H1 (cell line): Measurements from ENCODE around the gene LBH. TPM values are rescaled to one million over a fixed set of nuclear protein-coding genes. Genes with fewer than 3 reads are reported as not detected.

Source experiments
- CTCF ChIA-PET: fragments of 300-600 bp; sonication (Branson Sonifier 250); formaldehyde crosslinking; loops from one replicate; lab custom pipeline; 2021; ENCODE audit not compliant: partially characterized antibody; lab: Charles Lee
- POLR2A ChIA-PET: fragments of 300-600 bp; sonication (Branson Sonifier 250); formaldehyde crosslinking; loops from one replicate; lab custom pipeline; 2021; ENCODE audit warnings: inconsistent platforms; ENCODE audit not compliant: partially characterized antibody; lab: Charles Lee
- DNase-seq, 2 experiments: peaks; one replicate each; pipeline versions ENCODE4 v3.0.0 to v3.0.0-alpha.2; 2010 to 2022; ENCODE audit warnings: low spot score in 2 of 2, low read depth in 1 of 2, mixed read lengths in 1 of 2
- FAIRE-seq: peaks from 2 replicates; lab custom pipeline; 2011; peaks lifted over from hg19 to GRCh38; lab: Jason Lieb, UNC
- H2AFZ ChIP-seq: 2 replicates; pipeline ENCODE4 v1.8.1; 2012; ENCODE audit warnings: low read length, inconsistent platforms
- H2AK5ac ChIP-seq: 2 replicates; pipeline ENCODE4 v1.6.1; 2013; ENCODE audit warnings: low read depth, low read length
- H2BK120ac ChIP-seq: replicated peaks from 2 replicates; pipeline ENCODE3; 2013; ENCODE audit warnings: low read depth, low read length, inconsistent platforms
- H2BK12ac ChIP-seq: 2 replicates; pipeline ENCODE4 v1.6.1; 2013; ENCODE audit warnings: low read depth, low read length
- H2BK15ac ChIP-seq: 2 replicates; pipeline ENCODE4 v1.6.1; 2013; ENCODE audit warnings: low read length
- H2BK20ac ChIP-seq: 2 replicates; pipeline ENCODE4 v1.6.1; 2013; ENCODE audit warnings: low read length
- H2BK5ac ChIP-seq: 2 replicates; pipeline ENCODE4 v1.6.1; 2013; ENCODE audit warnings: low read depth, low read length
- H3K14ac ChIP-seq: 2 replicates; pipeline ENCODE4 v1.6.1; 2013; ENCODE audit warnings: inconsistent platforms; ENCODE audit not compliant: insufficient read length
- H3K18ac ChIP-seq: 2 replicates; pipeline ENCODE4 v1.6.1; 2013; ENCODE audit warnings: low read length; ENCODE audit errors: extremely low read depth
- H3K23ac ChIP-seq: 2 replicates; pipeline ENCODE4 v1.6.1; 2013; ENCODE audit warnings: inconsistent platforms; ENCODE audit not compliant: insufficient read length
- H3K23me2 ChIP-seq: 2 replicates; pipeline ENCODE4 v1.6.1; 2013; ENCODE audit warnings: low read depth, low read length
- H3K27ac ChIP-seq: 2 replicates; pipeline ENCODE4 v1.6.1; 2011; ENCODE audit warnings: low read depth, low read length, inconsistent platforms
- H3K27me3 ChIP-seq, 4 experiments: replicated peaks in 1 of 4; 1 replicate in 1 of 4; 2 replicates in 3 of 4; pipeline versions ENCODE4 v1.6.1 to v1.8.1; 2011 to 2013; ENCODE audit warnings: low read length in 3 of 4, mild to moderate bottlenecking in 3 of 4, inconsistent platforms in 2 of 4, mixed read lengths in 2 of 4, moderate library complexity in 1 of 4; ENCODE audit not compliant: control insufficient read depth in 3 of 4, insufficient read depth in 3 of 4; ENCODE audit errors: extremely low read depth in 1 of 4
- H3K36me3 ChIP-seq, 4 experiments: 2 replicates each; pipeline versions ENCODE4 v1.6.1 to v1.8.1; 2011 to 2013; ENCODE audit warnings: mild to moderate bottlenecking in 4 of 4, low read length in 3 of 4, moderate library complexity in 2 of 4, control low read depth in 1 of 4, inconsistent platforms in 1 of 4; ENCODE audit not compliant: insufficient read depth in 4 of 4, control insufficient read depth in 2 of 4
- H3K4ac ChIP-seq: replicated peaks from 2 replicates; pipeline ENCODE3; 2013; ENCODE audit warnings: low read length, low read depth, mixed read lengths, inconsistent platforms; ENCODE audit not compliant: insufficient read length
- H3K4me1 ChIP-seq, 4 experiments: replicated peaks in 1 of 4; 1 replicate in 1 of 4; 2 replicates in 3 of 4; pipeline versions ENCODE4 v1.6.1 to v1.8.1; 2011 to 2013; ENCODE audit warnings: low read length in 3 of 4, inconsistent platforms in 2 of 4, mixed read lengths in 1 of 4; ENCODE audit not compliant: insufficient read depth in 4 of 4, control insufficient read depth in 3 of 4
- H3K4me2 ChIP-seq, 2 experiments: 2 replicates each; pipeline versions ENCODE4 v1.6.1 to v1.8.1; 2011 to 2013; ENCODE audit warnings: low read depth in 2 of 2, low read length in 2 of 2, control low read depth in 1 of 2, inconsistent platforms in 1 of 2, mild to moderate bottlenecking in 1 of 2; ENCODE audit not compliant: insufficient read depth in 1 of 2
- H3K4me3 ChIP-seq, 4 experiments: fragments of 200-600, 300-600 bp in 1 of 4; sonication (generic), shearing (Covaris generic), sonication (Bioruptor Twin) in 1 of 4; 2 replicates each; pipeline versions ENCODE4 v1.5.1 to v1.8.1; 2011 to 2016; ENCODE audit warnings: low read length in 4 of 4, low read depth in 3 of 4, control low read depth in 2 of 4, inconsistent platforms in 2 of 4, mild to moderate bottlenecking in 2 of 4, mixed read lengths in 1 of 4, moderate library complexity in 1 of 4; ENCODE audit not compliant: insufficient read depth in 2 of 4; ENCODE audit errors: extremely low read depth in 1 of 4
- H3K56ac ChIP-seq: replicated peaks from 2 replicates; pipeline ENCODE3; 2013; ENCODE audit warnings: low read depth, mild to moderate bottlenecking, mixed read lengths, low read length, inconsistent platforms; ENCODE audit not compliant: insufficient read length
- H3K79me1 ChIP-seq: 2 replicates; pipeline ENCODE4 v1.6.1; 2013; ENCODE audit warnings: low read depth, low read length, control low read depth
- H3K79me2 ChIP-seq, 2 experiments: 2 replicates each; pipeline versions ENCODE4 v1.6.1 to v1.8.1; 2012 to 2013; ENCODE audit warnings: low read length in 2 of 2, mild to moderate bottlenecking in 2 of 2, inconsistent platforms in 1 of 2; ENCODE audit not compliant: insufficient read depth in 2 of 2, control insufficient read depth in 1 of 2
- H3K9ac ChIP-seq, 4 experiments: replicated peaks in 1 of 4; 1 replicate in 1 of 4; 2 replicates in 3 of 4; pipeline versions ENCODE4 v1.6.1 to v1.8.1; 2011 to 2013; ENCODE audit warnings: low read depth in 3 of 4, low read length in 3 of 4, control low read depth in 2 of 4, mild to moderate bottlenecking in 2 of 4, moderate library complexity in 2 of 4, inconsistent platforms in 1 of 4; ENCODE audit errors: extremely low read depth in 1 of 4
- H3K9me3 ChIP-seq, 2 experiments: 2 replicates each; pipeline versions ENCODE4 v1.6.1 to v1.8.1; 2012 to 2013; ENCODE audit warnings: mild to moderate bottlenecking in 2 of 2, moderate library complexity in 2 of 2, control low read depth in 1 of 2, inconsistent platforms in 1 of 2, low read depth in 1 of 2, low read length in 1 of 2, mixed read lengths in 1 of 2; ENCODE audit not compliant: insufficient read depth in 2 of 2
- H4K20me1 ChIP-seq, 2 experiments: replicated peaks in 1 of 2; 2 replicates each; pipeline versions ENCODE3 to v1.8.1; 2011 to 2013; ENCODE audit warnings: inconsistent platforms in 2 of 2, low read length in 2 of 2, mild to moderate bottlenecking in 1 of 2; ENCODE audit not compliant: insufficient read depth in 2 of 2, control insufficient read depth in 1 of 2
- H4K5ac ChIP-seq: 2 replicates; pipeline ENCODE4 v1.6.1; 2013; ENCODE audit warnings: low read length, low read depth, mixed read lengths, inconsistent platforms; ENCODE audit not compliant: insufficient read length
- H4K8ac ChIP-seq: 2 replicates; pipeline ENCODE4 v1.8.0; 2013; ENCODE audit warnings: mild to moderate bottlenecking, moderate library complexity, low read length, inconsistent platforms; ENCODE audit not compliant: insufficient read depth; ENCODE audit errors: extremely low read depth
- H4K91ac ChIP-seq: replicated peaks from 2 replicates; pipeline ENCODE3; 2013; ENCODE audit warnings: low read length, mixed read lengths, inconsistent platforms; ENCODE audit not compliant: insufficient read length
- GABPA ChIP-seq: IDR thresholded peaks from 2 replicates; pipeline ENCODE4 v1.6.1; 2011; ENCODE audit warnings: mild to moderate bottlenecking, low read length, moderate library complexity, borderline replicate concordance; ENCODE audit not compliant: insufficient read depth
- WGBS, 2 experiments: shearing (Covaris generic) in 1 of 2; methylation state at CpG; one replicate each; pipeline versions ENCODE4 v1.1.6 to v1.1.7; 2013 to 2015; ENCODE audit warnings: low lambda C conversion rate in 2 of 2, mixed read lengths in 2 of 2, inconsistent platforms in 1 of 2, low coverage in 1 of 2, missing lambda C conversion rate in 1 of 2; ENCODE audit not compliant: insufficient replicate concordance in 2 of 2, insufficient coverage in 1 of 2, insufficient read length in 1 of 2; ENCODE audit errors: extremely low coverage in 1 of 2, missing lambda C conversion rate in 1 of 2; 5-methylcytosine and 5-hydroxymethylcytosine counted together
- polyA plus RNA-seq, 7 experiments: library from polyadenylated mRNA; depleted of rRNA in 3 of 7; stranded (reverse) in 5 of 7; unstranded in 2 of 7; fragments of >200 nt in 5 of 7; fragments of 200-250 nt in 2 of 7; gene quantifications; 1 replicate in 5 of 7; 2 replicates in 1 of 7; 4 replicates in 1 of 7; pipeline versions ENCODE4 v1.2.1 to v1.2.3, GENCODE V29; 2011 to 2013; ENCODE audit warnings: missing spikeins in 2 of 7, mixed read lengths in 2 of 7
- total RNA-seq: library from RNA; stranded (reverse); fragmentation: NEBNext Ultra II Directional; extraction: Animal tissue kit (Norgen Biotek cat#: 25700); gene quantifications from 2 replicates; pipeline ENCODE4 v1.2.1, GENCODE V29; 2021

LBH gene
- total and polyA plus RNA-seq, 2 of the 8 experiments (the other 6 are each of a cell fraction or from before 2014, with no cell fraction given): 25.7 to 34.5 TPM

DNA sequence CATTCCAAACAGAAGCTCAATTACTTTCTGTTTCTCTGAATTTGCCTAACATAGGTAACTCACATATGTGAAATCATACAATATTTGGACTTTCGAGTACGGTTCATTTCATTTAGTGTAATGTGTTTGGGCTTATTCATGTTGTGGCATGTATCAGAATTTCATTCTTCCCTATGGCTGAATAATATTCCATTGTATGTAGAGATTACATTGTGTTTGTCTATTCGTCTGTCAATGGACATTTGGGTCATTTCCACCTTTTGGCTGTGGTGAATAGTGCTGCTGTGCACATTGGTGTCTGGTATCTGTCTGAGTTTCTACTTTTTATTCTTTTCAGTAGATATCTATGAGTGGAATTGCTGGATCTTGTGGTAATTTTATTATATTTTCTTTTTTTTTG, 43.9 kb downstream of the LBH start:
- H3K4ac ChIP-seq: no peak overlapping the region
- no peaks in the 10 kb centered on the region for H3K4me1 ChIP-seq
- POLR2A ChIA-PET: no interaction called here
- H3K27me3 ChIP-seq: no peaks in the 10 kb centered on the region
- no peak overlapping the region for H3K56ac ChIP-seq
- H4K20me1 ChIP-seq: no peaks in the 10 kb centered on the region
- FAIRE-seq (no peak), DNase-seq (no peak)
- no peaks in the 10 kb centered on the region for H3K23me2 ChIP-seq
- no peaks in the 10 kb centered on the region for H3K9me3 ChIP-seq
- no peak overlapping the region for H2BK20ac ChIP-seq
- H2BK15ac ChIP-seq: no peak overlapping the region
- no peaks in the 10 kb centered on the region for H3K79me2 ChIP-seq
- CTCF ChIA-PET: no interaction called here
- TF ChIP-seq GABPA: no peak
- H2AFZ ChIP-seq: no peak overlapping the region
- no peak overlapping the region for H3K18ac ChIP-seq
- no peak overlapping the region for H3K9ac ChIP-seq
- no peak overlapping the region for H3K14ac ChIP-seq
- H3K79me1 ChIP-seq: no peaks in the 10 kb centered on the region
- no peaks in the 10 kb centered on the region for H3K36me3 ChIP-seq
- H3K27ac ChIP-seq: no peak overlapping the region
- no peak overlapping the region for H4K8ac ChIP-seq
- H3K23ac ChIP-seq: no peak overlapping the region
- H2BK12ac ChIP-seq: no peak overlapping the region
- no peak overlapping the region for H3K4me2 ChIP-seq
- no peak overlapping the region for H2AK5ac ChIP-seq
- WGBS, 2 experiments: 89% methylated on average over 3 of the region's 3 CpGs; no CpG with 5 or more reads in 1 of the 2 experiments
- no peak overlapping the region for H2BK5ac ChIP-seq
- no peak overlapping the region for H4K91ac ChIP-seq
- H2BK120ac ChIP-seq: no peak overlapping the region
- H4K5ac ChIP-seq: no peak overlapping the region
- no peak overlapping the region for H3K4me3 ChIP-seq
